Measurements from ENCODE around the gene PHOSPHO1. TPM values are rescaled to one million over a fixed set of nuclear protein-coding genes. Genes with fewer than 3 reads are reported as not detected.

Gene PHOSPHO1
- total RNA-seq, 2 donors from 2014 or later, result 0.55 to 6.3 TPM

DNA sequence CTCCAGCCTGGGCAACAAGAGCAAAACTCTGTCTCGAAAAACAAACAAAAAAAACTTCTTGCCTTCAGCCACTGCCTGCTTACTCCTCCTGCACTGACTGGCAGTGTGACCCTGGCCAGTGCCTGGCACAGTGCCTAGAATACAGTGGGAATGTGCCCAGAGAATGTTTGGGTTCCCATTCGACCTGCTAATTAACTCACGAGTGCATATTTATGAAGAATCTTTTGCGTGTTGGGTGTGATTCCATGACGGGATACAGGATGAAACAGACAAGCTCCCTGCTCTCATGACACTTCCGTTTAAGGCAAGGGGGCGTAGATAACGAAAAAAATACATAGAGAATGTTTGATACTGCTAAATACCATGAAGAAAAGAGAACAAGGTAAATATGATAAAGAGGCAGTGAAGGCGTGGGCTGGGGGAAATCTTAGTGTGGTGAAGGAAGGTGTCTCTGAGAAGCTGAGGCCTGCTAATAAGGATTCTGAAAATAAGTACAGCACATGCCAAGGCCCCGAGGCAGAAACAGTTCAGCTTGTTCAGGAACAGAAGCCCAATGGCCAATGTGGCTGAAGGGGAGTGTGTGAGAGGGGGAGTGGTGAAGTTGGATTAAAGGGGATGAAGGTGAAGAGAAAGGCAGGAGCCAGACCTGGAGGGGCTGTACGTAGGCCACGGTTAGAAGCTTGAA, 15.8 kb downstream of the PHOSPHO1 start:
- no peak for TF ChIP-seq POLR2A (IDR thresholded peaks at IDR 0.05)
- TF ChIP-seq, protein P1, sequence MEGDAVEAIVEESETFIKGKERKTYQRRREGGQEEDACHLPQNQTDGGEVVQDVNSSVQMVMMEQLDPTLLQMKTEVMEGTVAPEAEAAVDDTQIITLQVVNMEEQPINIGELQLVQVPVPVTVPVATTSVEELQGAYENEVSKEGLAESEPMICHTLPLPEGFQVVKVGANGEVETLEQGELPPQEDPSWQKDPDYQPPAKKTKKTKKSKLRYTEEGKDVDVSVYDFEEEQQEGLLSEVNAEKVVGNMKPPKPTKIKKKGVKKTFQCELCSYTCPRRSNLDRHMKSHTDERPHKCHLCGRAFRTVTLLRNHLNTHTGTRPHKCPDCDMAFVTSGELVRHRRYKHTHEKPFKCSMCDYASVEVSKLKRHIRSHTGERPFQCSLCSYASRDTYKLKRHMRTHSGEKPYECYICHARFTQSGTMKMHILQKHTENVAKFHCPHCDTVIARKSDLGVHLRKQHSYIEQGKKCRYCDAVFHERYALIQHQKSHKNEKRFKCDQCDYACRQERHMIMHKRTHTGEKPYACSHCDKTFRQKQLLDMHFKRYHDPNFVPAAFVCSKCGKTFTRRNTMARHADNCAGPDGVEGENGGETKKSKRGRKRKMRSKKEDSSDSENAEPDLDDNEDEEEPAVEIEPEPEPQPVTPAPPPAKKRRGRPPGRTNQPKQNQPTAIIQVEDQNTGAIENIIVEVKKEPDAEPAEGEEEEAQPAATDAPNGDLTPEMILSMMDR (IDR thresholded peaks at IDR 0.05), result no peak
- TF ChIP-seq POLR2AphosphoS5 (IDR thresholded peaks at IDR 0.05), result no peak
- Histone ChIP-seq H3K9me3 (no peaks in the 10 kb centered on the region), H3K27ac (peak overlapping the region in 1 of 2 donors; percentile 11), H3K27me3 (replicated peaks; ENCODE audit: insufficient read depth) (peaks cover 2% of the 10 kb centered on the region), H3K4me3 (no peak overlapping the region), H3K36me3 (no peaks in the 10 kb centered on the region), H3K4me1 (replicated peaks) (no peaks in the 10 kb centered on the region)
- intact Hi-C loops (cut with DNase I), result no loop called here
- 43% methylated on average over 12 of the region's 12 CpGs for WGBS
- no peak for DNase-seq (ENCODE audit: low spot score)

DNA sequence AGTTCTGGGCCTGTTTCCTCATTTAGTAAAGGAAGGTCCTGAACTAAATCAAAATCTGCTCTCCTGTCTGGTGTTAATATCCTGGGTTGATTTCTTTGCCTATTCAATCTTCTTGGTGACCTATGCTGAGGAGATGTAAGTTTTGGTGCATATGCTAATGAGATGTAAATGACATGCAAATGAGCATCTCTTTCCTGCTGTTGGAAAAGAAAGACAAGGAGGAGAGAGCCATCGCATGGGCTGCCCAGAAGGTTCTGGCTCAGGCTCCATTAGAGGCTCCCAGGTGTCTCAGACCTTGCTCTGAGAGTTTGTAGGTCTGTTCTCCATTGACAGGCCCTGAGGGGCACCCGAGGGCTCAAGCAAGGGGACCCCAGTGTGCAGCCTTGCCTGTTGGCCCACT, 16.7 kb downstream of the PHOSPHO1 start:
- H3K27ac ChIP-seq, result no peak overlapping the region
- no peak overlapping the region for H3K4me3 ChIP-seq

DNA sequence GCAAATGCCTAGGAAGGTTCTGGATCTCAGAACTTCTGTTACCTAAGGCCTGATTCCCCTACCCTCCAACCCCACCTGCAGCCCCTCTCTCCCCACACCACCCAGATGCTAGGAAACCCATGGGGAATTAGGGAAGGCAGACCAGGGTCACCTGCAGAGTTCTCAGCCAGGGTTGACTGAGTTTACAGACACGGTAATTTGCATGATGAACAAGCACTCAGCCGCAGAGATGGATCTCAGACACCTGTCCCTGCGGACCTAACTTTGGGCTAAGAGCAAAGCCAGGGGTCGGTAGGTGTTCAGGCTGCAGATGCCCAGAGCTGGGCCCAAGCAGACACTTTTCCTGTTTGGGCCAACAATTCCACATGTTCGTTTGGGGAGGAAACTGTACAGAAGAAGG, 17.2 kb downstream of the PHOSPHO1 start:
- H3K27ac ChIP-seq, result no peak overlapping the region
- no peak for DNase-seq (ENCODE audit: low spot score)
- peaks cover 2% of the 10 kb centered on the region for H3K27me3 ChIP-seq (replicated peaks; ENCODE audit: insufficient read depth)
- 77% methylated on average over 4 of the region's 5 CpGs for WGBS
- H3K9me3 ChIP-seq, result no peaks in the 10 kb centered on the region
- no peak overlapping the region for H3K4me3 ChIP-seq
- H3K4me1 ChIP-seq (replicated peaks), result no peaks in the 10 kb centered on the region
- H3K36me3 ChIP-seq, result no peaks in the 10 kb centered on the region
- TF ChIP-seq, protein P1 (IDR thresholded peaks at IDR 0.05), result no peak
- TF ChIP-seq POLR2A (IDR thresholded peaks at IDR 0.05) (no peak), POLR2AphosphoS5 (IDR thresholded peaks at IDR 0.05) (no peak)
- intact Hi-C loops (cut with DNase I), result no loop called here

More for the DNA sequence above, 16.7 kb downstream of the PHOSPHO1 start:
- Histone ChIP-seq H3K27me3 (replicated peaks; ENCODE audit: insufficient read depth) (peaks cover 2% of the 10 kb centered on the region), H3K9me3 (no peaks in the 10 kb centered on the region), H3K4me1 (replicated peaks) (no peaks in the 10 kb centered on the region), H3K36me3 (no peaks in the 10 kb centered on the region)
- no peak for DNase-seq (ENCODE audit: low spot score)
- TF ChIP-seq, protein P1 (IDR thresholded peaks at IDR 0.05), result no peak
- TF ChIP-seq POLR2A (IDR thresholded peaks at IDR 0.05), result no peak
- no peak for TF ChIP-seq POLR2AphosphoS5 (IDR thresholded peaks at IDR 0.05)
- intact Hi-C loops (cut with DNase I), result no loop called here
- WGBS, result 92% methylated on average over 2 of the region's 2 CpGs

DNA sequence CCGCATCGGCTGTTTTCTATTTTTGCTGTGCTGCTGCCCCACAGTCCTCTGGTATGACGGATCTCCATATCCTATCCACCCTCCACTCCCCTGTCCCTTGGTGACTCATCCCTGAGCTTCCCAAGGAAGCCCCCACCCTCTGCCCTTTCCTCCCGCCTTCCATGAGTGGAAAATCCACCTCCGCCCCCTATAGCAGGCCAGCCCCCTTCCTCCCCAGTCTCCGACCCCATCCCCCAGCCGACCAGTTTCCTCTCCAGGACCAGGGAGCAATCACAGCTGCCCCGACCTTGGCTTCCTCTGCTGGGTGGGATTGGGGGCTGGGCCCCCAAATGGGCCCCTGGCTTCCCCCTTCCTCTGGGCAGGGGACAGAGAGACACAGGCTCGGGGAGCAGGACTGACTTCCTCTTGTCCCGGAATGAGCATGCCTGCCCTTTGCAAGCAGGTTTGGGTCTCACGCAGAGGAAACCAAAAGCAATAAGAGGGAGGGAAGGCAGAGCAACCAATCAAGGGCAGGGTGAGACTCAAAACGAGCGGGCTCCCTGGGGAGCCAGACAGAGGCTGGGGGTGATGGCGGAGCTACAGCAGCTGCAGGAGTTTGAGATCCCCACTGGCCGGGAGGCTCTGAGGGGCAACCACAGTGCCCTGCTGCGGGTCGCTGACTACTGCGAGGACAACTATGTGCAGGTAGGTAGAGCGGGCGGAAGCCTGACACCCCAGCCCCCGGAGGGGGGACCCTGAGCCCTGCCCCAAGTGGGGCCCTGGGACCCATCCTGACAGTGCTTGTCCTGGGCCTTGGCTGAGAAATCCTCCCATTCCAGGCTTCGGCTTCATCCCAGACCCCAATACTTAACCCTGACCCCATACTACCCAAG, 20.2 kb downstream of the PHOSPHO1 start, which contains the start of the genes ABI3 and GNGT2:
ABI3 (plus strand) TSS at position 550 of the 872 bp plus-strand sequence; CDS start at position 568, 18 bp downstream.
GNGT2 (minus strand) TSS at position 417 of the 872 bp plus-strand sequence. CDS start 3,152 bp downstream, outside the sequence.
- no peak for DNase-seq (ENCODE audit: low spot score)
- Histone ChIP-seq H3K4me3 (peak within 1 kb of the TSS; percentile 4 to 14), H3K27me3 (replicated peaks; ENCODE audit: insufficient read depth) (peaks cover 2% of the 10 kb centered on the region)

More for the DNA sequence above, 20.2 kb downstream of the PHOSPHO1 start, which contains the start of the genes ABI3 and GNGT2:
- H3K36me3 ChIP-seq, result no peaks in the 10 kb centered on the region
- H3K4me1 ChIP-seq (replicated peaks), result no peaks in the 10 kb centered on the region
- WGBS, result 33% methylated on average over 22 of the region's 22 CpGs
- TF ChIP-seq POLR2AphosphoS5 (IDR thresholded peaks at IDR 0.05) (no peak), POLR2A (IDR thresholded peaks at IDR 0.05) (no peak)
- TF ChIP-seq, protein P1 (IDR thresholded peaks at IDR 0.05), result no peak
- H3K9me3 ChIP-seq, result no peaks in the 10 kb centered on the region
- intact Hi-C loops (cut with DNase I), result no loop called here
- H3K27ac ChIP-seq, result peak within 1 kb of the TSS; percentile 4 to 26

All from prostate gland (tissue), 2 donors.